Loucy (cell line): ENCODE data around the gene ARL5A.

Experiments used
- EZH2phosphoT487 ChIP-seq: fragments of 200-600 bp; IDR thresholded peaks from 2 replicates; pipeline ENCODE4 v1.6.1; 2018; ENCODE audit warnings: antibody characterized with exemption, mild to moderate bottlenecking, moderate library complexity, borderline replicate concordance
- TF ChIP-seq, protein P1 (sequence below): fragments of 200-600 bp; sonication (generic); conservative IDR thresholded peaks from 2 replicates; pipeline ENCODE4 v1.5.1; 2014; ENCODE audit warnings: mild to moderate bottlenecking, antibody characterized with exemption, low read length

DNA sequence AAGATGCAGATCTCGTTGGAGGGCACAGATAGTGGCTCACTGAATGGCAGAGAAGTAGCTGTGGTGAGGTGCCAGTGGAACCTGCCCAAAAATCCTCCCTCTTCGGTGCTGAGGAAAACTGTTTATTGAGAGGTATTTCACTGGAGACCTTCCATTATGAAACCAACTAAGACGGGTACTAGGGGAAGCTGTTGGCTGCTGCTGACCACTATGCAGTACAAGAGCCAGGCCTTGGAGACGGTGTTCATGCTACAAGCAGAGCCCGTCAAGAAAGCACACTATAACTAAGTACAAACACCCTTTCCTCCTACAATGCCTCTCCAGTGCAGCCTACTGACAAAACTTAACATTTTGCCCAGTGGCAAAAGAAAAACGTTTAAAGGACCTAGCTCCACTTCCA lies 4.6 kb downstream of the ARL5A start:
- TF ChIP-seq, protein P1, sequence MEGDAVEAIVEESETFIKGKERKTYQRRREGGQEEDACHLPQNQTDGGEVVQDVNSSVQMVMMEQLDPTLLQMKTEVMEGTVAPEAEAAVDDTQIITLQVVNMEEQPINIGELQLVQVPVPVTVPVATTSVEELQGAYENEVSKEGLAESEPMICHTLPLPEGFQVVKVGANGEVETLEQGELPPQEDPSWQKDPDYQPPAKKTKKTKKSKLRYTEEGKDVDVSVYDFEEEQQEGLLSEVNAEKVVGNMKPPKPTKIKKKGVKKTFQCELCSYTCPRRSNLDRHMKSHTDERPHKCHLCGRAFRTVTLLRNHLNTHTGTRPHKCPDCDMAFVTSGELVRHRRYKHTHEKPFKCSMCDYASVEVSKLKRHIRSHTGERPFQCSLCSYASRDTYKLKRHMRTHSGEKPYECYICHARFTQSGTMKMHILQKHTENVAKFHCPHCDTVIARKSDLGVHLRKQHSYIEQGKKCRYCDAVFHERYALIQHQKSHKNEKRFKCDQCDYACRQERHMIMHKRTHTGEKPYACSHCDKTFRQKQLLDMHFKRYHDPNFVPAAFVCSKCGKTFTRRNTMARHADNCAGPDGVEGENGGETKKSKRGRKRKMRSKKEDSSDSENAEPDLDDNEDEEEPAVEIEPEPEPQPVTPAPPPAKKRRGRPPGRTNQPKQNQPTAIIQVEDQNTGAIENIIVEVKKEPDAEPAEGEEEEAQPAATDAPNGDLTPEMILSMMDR, result no peak
- TF ChIP-seq EZH2phosphoT487, result no peak
